Occipital lobe (tissue), 2 donors: ENCODE results near the gene ABL1. TPM values are rescaled to one million over a fixed set of nuclear protein-coding genes. Genes with fewer than 3 reads are reported as not detected.

Experiments
- DNase-seq: peaks from one replicate; lab custom pipeline; 2025; lab: John Stamatoyannopoulos, UW
- total RNA-seq: library from RNA; depleted of rRNA; stranded (reverse); fragments of >200 nt; gene quantifications from one replicate; pipeline ENCODE4 v1.2.3, GENCODE V29; 2014

ABL1 gene
- total RNA-seq, 1 donor from 2014 or later: 25.1 TPM

DNA sequence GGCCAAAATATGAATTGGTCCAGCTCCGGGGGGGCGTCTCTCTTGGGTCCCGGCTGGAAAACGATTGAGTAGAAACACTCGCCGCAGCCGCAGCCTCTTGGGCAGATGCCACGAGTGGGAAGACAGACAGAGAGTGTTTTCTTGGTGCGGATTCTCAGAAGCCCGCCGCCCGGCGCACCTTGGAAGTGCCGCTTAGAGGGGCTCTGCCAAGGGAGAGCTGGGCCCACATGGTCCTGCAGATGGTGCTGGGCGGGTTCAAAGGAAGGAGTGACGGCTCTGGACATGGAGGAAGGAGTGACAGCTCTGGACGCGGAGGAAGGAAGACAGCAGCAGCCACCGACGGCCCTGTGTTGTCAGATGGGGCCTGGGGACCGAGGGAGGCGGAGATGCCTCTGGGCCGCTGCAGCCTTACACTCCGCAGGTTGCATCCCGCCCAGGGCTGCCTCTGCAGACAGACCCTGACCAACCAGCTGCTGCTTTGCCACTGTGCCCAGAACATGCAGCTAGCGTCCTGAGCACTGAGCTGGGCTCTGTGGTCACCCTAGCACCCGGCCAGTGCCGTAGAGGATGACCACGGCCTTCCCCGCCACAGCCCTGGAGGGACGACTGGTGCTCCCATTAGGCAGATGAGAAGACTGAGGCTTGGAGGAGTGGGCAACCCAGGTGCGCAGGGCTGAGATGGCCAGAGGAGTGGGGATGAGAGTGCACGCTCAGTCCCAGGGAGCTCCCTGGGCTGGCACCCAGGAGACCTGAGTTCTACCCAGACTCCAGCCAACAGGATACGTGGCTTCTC is 82.3 kb downstream of the ABL1 start:
- no peak for DNase-seq

DNA sequence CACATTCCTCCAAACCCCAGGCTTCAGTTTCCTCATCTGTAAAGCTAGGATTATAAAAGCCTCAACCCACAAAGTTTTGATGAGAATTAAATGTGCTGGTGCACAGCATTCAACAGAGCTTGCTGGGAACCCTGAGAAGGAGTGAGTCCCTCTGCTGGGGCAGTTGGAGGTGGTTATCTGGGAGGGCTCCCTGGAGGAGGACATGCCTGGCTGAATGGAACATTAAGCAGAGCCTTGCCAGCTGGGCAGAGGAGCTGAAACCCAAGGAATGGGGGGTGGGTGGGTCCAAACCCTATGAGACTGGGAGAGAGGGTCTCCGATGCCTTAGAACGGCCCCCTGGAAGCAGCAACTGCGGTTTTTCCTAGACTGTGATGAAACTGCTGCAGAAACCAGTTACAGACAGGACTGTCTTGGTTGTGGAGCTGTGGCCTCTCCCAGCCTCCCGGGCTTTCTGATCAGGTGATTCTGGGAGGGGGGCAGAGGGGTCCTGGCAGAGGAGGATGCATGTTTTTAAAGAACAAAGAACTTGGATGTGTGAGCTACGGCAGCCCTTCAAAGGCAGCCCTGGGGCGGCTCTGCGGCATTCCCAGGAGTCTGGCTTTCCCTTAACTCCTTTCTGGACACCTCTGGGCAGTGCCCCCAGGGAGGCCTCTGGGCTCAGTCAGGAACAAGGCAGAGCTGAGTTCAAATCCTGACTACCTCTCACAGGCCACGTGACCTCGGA is 83.2 kb downstream of the ABL1 start:
- no peak for DNase-seq

DNA sequence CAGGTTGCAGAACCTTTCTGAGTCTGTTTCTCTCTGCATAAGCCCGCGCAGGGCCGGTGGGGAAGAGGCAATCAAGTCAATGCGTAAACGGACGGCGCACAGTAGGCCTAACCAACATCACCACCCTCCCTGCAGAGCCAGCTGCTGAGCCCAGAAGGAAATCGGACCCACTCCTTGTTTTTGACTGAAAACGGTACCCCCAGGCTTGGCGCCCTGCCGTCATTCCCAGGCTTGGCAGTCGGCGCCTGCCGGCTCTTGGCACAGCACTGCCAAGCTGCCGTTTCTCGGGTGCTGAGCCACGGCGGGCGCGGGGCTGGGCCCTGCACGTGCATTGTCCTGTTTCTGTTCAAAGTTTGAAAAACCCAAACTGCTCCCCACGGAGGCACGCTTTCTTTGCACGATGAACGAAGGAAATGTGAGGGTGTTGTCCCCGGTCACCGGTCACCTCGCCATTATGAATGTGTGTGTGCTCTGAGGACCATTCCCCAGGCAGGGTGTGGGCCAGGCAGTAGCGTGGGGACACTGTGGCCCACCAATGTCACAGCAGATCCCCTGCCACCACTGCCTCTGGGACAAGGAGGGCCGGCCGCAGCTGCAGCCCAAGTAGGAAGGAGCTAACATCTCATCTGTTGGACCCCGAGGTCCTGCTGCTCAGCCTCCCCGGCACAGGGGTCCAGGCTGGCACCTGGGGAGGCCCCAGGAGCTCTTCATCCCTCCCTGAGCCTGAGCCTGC is 83.9 kb downstream of the ABL1 start:
- DNase-seq: no peak

DNA sequence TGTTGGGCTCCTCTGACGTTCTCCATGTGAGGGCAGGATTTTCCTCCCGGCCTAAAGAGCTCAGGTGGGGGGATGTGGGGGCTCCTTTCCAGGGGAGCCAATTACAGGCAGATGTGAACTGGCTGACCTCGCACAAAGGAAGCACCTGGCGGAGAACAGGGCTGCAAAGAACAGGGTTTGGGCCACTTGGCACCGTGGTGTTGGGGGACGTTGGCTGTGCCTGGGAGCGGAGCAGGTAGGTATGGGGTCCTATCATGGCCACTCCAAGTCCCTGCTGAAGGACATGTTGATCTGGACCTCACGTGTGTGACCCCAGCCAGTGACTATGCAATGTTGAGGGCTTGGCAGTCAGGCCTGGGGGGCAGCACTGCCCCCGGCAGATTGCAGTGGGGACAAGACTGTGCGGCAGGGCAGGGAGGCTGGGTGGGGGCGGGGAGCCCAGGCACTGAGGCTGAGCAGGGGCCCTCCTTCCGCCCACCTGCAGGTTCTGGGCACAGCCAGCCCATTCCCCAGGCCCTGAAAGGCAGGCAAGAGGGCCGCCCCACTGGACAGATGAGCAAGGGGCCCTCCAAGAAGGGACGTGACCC is 84.6 kb downstream of the ABL1 start:
- no peak for DNase-seq

DNA sequence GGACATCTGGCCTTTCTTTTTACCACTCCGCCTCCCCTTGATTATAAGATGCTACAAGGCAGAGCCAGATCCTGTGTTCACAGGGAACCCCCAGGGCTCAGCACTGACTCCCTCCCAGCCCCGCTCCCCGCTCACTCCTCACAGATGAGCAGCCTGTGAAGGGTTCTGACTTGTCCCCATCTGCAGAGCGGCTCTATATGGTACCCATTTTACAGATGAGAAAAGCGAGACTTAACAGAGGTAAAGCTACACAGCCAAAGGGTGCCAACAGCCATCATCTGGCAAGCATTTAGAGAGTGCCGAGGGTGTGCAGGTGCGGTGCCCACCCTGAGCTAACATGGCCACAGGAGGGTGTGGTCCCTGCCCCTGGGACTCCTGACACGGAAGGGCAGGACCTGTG is 85.2 kb downstream of the ABL1 start:
- no peak for DNase-seq

DNA sequence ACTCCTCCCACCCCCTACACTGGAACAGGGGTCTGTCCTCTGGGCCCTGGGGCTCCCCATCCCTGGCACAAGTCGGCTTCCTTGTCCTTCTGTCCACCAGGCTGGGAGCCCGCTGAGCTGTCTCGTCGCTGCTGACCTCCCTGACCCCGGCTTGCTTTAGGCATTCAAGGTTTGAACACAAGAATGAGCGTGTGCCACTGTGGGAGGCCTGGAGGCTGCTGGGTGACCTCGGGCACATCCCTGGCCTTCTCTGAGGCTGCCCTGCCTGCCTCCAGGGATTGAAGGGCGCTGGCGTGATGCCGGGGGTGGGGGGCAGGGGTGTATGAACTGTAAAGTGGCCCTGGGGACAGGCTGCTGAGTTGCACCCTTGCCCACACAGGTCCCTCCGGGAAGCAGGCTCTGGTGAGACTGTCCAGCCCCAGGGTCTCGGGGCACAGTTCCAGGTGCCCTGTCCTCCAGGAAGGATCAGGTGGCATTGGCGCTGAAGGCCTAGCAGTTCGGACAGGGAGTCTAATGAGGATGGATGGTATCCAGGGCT is 85.8 kb downstream of the ABL1 start:
- DNase-seq: no peak

DNA sequence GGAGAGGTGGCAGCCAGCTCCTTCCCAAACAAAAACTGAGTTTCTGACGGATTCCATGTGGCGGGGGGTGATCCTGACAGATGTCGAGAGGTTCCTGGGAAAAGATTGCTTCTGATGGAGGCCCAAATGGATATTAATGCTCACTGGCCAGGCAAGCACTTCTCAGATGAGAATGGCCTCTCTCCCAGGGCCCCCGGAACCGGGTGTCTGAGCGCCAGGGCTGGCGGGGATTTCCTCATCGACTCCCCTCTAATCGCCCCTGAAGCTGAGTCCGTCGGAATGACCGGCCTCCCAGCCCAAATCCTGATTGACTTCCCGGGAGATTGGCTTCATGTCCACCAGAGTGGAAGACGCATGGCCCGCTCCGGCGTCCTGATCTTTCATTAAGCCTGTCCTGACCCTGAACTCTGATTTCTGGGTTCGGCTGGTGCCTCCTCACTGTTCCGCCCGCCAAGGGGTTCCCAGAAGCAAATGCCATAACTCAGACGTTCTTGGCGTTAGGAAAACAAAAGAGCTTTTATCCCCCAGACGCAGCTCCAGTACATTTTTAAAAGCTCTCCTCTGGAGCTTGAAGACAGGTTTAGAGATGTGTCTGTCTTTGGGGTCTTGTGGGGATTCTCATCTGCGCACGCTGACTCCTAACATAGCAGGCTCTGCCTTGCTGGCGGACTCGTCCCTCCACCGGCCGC is 86.4 kb downstream of the ABL1 start:
- DNase-seq: no peak

DNA sequence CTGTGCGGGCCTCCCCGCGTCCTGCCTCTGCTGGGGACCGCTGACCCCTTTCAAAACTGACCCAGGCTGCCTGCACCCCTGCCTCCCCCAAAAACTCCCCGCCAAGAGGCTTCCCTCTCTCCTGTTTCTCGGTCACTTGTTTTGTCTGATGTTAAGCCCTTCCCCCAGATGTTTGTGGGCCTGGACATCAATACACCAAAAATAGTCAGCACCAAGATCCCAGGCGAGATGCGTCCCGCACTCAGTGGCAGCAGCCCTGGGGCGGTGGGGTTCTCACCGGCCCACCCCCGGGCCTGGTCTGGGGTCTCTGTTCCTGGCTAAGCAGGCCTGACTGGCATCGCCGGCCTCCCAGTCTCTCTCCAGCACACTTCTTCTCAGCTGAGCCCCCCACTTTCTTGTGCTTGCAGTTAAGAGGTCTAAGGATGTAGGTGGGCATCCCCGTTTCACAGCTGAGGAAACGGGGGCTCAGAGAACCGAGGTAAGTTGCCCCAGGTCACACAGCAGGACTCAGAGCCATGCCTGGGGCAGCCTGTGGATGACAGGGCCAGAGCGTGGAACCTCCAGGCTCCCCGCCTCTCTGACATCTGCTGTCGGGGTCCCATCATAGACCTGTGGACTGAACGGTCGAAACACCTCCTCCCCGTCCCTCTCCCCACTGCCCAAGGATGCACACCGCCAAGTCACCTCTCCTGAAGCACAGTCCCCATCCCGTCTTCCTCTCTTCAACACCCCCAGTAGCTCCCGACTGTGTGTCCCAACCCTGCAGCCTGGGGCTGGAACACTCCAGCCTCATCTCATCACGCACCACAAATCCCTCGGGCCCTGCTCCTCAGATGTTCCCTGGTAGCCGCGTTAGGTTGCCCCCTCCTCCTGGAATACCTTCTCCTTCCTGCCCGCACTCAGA is 87.2 kb downstream of the ABL1 start:
- no peak for DNase-seq

DNA sequence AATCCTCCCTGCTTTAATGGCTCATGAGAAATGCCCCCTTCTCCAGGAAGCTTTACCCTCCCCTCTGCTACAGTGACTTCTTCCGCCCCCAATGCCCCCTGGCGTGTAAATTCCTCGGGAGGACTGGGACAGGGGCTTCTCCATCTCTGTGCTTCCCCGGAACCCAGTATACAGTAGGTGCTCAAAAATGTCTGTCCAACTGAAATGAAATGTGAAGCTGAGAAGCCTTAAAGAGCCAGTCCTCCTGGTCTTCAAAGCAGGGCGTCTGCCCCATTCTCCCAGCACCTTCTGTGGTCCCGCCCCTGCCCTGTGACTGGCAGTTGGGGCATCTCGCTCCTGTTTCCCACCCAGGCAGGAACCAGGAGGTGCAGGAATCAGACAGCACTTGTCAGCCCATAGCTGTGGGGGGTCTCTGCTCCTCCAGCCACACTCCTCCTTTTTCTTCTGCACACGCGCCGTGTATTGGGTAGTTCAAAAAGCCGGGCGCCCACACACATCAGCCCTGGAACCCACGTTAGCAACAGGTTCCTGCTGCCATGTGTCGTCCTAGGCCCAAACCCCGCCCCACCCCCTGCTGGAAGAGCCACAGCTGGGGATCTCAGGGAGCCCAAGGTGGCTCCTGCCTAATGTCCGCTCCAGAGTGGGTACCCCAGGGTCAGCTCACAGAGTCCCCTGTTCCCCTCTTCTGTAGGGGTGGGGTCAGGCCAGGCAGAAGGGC is 88.0 kb downstream of the ABL1 start:
- DNase-seq: no peak

DNA sequence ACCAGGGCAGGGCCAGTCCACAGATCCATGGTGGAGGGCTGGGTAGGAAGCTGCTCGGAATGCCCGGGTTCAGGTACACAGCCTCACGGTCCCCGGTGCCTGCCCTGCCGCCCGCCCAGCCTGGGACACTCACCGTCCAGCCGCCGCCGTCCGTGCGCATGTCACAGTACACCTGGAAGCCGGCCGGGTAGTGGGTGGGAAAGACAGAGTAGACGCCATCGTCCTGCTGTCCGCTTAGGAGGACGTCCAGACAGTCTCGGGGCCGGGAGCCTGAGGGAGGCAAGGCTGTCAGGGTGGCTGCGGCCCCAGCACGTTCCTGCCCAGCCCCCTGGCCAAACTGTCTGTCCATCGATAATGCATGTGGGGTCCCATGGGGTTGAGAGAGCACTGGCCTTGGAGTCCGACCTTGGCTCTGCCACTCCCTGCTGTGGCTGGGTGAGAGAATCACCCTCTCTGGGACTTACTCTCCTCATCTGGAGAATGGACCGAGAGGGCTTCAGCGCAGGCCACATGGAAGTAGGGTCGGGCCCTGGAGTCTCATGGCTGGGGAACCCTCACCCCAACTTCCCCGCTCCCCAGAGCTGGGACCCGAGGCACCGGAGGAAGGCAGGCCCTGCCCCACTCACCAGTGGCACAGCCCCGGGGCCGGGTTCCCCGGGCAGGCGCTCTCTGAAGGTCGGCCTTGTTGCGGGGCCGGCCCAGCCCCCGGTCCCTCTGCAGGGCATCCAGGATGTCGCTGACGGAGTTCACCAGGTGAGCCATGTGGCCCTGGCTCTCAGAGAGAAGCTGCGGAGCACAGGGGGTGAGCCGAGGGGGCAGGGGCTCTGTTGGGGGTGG is 88.8 kb downstream of the ABL1 start:
- DNase-seq: no peak

DNA sequence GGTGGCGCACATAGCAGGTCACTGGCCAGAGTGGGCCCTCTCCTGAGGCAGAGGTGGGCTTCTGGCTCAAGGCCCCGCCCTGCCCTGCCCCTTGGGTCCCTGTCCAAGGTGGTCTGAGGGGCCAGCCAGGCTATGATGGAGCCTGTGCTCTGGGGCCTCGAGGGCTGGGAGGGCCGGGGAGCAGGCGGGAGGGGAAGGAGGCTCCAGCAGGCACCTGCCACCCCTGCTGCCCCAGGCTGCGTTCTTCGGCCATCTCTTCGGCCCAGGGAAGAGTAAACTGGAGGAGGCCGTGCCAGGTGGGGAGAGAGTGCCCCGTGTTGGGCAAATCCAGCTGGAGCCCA is 89.4 kb downstream of the ABL1 start:
- no peak for DNase-seq

DNA sequence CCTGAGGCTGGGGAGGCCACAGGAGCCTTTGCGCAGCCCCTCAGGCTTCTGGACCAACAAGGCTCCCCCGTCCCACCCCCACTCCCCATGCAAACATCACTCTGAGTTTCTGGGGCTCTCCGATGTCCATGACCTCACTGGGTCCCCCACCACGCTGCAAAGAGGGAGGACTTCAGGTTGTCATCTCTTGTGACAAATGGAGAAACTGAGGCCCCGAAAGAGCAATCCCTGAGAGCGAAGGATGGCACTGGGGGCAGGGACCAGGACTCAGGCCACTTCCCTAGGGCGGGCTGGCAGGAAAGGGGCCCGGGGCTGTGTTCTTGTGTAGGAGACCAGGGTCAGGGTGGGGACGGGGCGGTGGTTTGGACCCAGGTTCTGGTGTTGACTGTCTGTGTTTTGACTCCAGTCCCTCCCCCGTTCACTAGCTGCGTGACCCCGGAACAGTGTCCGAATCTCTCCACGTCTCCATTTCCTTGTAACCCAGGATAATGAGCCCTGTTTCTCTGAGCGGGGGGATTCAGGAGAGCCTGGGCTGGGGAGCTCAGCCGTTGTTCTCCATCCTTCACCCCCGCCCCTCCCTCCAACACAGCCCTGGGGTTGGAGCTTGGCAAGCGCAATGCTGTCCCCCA is 90.1 kb downstream of the ABL1 start:
- DNase-seq: no peak

DNA sequence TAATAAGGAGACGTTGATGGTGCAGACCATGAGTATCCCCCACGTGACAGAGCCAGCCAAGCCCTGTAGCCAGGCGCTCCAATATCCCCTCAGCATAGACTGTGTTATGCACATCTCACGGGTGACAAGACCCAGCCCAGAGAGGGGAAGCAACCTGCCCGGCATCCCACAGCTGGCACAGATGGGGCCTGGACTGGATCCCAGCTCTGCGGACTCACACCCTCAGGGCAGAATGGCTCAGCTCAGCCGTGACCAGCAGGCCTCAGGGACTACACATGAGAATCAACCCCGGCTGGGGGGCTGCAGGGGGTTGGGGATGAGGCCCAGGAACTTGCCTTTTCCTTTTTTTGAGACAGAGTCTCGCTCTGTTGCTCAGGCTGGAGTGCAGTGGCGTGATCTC is 92.3 kb downstream of the ABL1 start:
- no peak for DNase-seq

DNA sequence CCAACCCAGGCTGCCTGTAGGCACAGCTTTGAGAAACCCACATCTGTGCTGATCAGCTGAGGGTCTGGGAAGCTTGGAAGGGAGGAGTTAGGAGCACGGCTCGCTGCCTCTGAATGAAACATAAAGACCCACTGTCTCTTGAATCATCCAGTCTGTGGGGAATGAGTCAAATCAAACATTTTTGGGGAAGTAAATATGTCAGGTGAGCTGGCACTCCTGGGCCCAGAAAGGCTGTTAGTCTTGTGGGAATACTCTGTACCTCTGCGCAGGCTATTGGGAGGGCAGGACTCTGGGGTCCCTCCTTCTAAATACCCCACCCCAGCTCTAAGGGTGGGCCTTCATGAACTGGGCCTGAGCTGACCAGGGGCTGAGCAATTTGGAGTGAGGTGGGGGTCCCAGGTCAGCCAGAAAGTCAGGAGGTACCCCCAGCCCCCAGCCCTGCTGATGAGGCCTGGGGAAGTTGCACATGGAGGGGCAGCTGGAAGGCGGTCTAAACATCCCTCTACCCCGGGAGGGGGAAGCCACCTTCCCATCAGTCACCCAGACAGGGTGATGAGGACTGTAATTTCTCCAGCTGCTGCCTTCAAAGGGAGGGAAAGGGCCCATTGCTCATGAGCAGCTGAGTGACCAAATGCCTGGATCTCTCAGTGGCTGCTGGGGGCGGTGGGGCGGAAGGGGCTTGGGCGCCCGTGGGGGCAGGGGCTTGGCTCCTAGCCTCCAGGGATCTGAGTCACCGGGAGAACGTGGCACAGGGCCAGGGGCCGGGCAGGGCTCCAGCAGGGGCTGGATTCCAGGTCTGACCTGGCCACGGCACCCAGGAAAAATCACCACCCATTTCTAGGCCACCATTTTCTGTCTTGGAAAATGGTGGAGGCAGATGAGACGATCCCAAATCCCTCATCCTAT is 93.2 kb downstream of the ABL1 start:
- DNase-seq: no peak

DNA sequence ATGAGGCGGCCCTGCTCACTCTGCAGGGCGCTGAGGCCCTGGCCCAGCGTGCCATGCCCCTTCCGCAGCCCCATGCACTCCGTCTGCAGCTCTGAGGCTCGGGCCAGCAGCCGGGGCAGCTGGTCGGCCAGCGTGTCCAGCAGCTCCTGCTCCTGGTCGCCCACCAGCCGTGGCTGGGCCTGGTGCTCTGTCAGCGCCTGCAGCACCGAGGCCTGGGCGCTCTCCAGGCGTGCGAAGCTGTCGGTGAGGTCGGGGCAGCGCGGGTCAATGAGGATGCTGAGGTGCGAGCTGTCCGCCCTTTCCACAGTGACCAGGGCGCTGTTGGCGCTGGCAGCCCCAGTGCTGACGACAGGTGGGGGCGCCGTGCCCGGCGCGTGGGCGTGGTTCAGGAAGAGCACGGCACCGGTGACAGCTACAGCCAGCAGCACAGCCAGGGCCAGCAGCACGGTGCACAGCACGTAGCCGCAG is 94.6 kb downstream of the ABL1 start:
- DNase-seq: no peak

DNA sequence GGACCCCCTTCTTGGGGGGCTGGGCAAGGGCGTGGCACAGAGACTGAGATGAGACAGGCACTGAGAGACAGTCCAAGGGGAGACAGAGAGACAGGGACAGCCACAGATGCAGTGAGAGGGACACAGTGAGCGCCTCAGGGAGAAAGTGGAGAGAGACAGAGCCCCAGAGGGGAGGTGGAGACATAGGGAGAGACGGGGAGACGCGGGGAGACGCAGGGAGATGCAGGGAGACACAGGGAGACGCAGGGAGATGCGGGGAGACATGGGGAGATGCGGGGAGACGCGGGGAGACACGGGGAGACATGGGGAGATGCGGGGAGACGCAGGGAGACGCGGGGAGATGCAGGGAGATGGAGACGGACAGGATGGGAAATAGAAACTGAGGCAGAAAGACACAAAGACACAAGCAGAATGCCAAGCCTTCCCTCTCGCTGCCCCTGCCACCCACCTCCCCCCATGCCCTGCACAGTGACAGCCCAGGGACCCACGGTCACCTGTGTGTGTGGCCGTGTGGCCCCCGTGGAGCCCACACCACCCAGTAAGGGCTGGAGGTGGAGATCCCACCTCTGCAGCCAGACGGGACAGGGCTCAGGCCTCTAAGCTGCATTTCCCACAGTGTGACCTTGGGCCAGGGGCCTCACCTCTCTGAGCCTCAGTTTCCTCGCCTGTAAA is 95.2 kb downstream of the ABL1 start:
- DNase-seq: no peak
